ENCODE measurements around the gene GTF2I.
A peak's percentile ranks its signal among the peaks of the same experiment; 100 is the strongest.

GRCh38 chr7:74625446-74625845 lies 32.1 kb upstream of the GTF2I start:
- TF ChIP-seq, protein P1, sequence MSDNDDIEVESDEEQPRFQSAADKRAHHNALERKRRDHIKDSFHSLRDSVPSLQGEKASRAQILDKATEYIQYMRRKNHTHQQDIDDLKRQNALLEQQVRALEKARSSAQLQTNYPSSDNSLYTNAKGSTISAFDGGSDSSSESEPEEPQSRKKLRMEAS (IDR thresholded peaks at IDR 0.05; ENCODE audit: low read depth, low read length), result no peak
- TF ChIP-seq EP300 (IDR thresholded peaks at IDR 0.05; ENCODE audit: borderline replicate concordance in 1 of 2, control insufficient read depth in 1 of 2, low read depth in 2 of 2, low read length in 2 of 2) (no peak), ZNF622 (IDR thresholded peaks at IDR 0.05) (no peak), TAF1 (IDR thresholded peaks at IDR 0.05; ENCODE audit: borderline replicate concordance, low read depth, low read length) (no peak), BACH1 (IDR thresholded peaks at IDR 0.05; ENCODE audit: borderline replicate concordance) (no peak), NBN (IDR thresholded peaks at IDR 0.05) (no peak), SMC3 (IDR thresholded peaks at IDR 0.05; ENCODE audit: borderline replicate concordance, low read length) (peak; percentile 34; the same call in 1 of the 2 replicates), ZNF24 (IDR thresholded peaks at IDR 0.05) (no peak)
- TF ChIP-seq, protein P2, sequence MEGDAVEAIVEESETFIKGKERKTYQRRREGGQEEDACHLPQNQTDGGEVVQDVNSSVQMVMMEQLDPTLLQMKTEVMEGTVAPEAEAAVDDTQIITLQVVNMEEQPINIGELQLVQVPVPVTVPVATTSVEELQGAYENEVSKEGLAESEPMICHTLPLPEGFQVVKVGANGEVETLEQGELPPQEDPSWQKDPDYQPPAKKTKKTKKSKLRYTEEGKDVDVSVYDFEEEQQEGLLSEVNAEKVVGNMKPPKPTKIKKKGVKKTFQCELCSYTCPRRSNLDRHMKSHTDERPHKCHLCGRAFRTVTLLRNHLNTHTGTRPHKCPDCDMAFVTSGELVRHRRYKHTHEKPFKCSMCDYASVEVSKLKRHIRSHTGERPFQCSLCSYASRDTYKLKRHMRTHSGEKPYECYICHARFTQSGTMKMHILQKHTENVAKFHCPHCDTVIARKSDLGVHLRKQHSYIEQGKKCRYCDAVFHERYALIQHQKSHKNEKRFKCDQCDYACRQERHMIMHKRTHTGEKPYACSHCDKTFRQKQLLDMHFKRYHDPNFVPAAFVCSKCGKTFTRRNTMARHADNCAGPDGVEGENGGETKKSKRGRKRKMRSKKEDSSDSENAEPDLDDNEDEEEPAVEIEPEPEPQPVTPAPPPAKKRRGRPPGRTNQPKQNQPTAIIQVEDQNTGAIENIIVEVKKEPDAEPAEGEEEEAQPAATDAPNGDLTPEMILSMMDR (IDR thresholded peaks at IDR 0.05 in 2 of 3, conservative IDR thresholded peaks at IDR 0.05 in 1 of 3; ENCODE audit: control insufficient read depth in 2 of 3, extremely low read depth in 1 of 3, insufficient read depth in 1 of 3, low read depth in 3 of 3, low read length in 3 of 3), result peak in 1 of 3 experiments; percentile 40; a peak in 1 of 6 replicates
- TF ChIP-seq, protein P3, sequence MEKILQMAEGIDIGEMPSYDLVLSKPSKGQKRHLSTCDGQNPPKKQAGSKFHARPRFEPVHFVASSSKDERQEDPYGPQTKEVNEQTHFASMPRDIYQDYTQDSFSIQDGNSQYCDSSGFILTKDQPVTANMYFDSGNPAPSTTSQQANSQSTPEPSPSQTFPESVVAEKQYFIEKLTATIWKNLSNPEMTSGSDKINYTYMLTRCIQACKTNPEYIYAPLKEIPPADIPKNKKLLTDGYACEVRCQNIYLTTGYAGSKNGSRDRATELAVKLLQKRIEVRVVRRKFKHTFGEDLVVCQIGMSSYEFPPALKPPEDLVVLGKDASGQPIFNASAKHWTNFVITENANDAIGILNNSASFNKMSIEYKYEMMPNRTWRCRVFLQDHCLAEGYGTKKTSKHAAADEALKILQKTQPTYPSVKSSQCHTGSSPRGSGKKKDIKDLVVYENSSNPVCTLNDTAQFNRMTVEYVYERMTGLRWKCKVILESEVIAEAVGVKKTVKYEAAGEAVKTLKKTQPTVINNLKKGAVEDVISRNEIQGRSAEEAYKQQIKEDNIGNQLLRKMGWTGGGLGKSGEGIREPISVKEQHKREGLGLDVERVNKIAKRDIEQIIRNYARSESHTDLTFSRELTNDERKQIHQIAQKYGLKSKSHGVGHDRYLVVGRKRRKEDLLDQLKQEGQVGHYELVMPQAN (conservative IDR thresholded peaks at IDR 0.05), result no peak
- TF ChIP-seq, protein P4, sequence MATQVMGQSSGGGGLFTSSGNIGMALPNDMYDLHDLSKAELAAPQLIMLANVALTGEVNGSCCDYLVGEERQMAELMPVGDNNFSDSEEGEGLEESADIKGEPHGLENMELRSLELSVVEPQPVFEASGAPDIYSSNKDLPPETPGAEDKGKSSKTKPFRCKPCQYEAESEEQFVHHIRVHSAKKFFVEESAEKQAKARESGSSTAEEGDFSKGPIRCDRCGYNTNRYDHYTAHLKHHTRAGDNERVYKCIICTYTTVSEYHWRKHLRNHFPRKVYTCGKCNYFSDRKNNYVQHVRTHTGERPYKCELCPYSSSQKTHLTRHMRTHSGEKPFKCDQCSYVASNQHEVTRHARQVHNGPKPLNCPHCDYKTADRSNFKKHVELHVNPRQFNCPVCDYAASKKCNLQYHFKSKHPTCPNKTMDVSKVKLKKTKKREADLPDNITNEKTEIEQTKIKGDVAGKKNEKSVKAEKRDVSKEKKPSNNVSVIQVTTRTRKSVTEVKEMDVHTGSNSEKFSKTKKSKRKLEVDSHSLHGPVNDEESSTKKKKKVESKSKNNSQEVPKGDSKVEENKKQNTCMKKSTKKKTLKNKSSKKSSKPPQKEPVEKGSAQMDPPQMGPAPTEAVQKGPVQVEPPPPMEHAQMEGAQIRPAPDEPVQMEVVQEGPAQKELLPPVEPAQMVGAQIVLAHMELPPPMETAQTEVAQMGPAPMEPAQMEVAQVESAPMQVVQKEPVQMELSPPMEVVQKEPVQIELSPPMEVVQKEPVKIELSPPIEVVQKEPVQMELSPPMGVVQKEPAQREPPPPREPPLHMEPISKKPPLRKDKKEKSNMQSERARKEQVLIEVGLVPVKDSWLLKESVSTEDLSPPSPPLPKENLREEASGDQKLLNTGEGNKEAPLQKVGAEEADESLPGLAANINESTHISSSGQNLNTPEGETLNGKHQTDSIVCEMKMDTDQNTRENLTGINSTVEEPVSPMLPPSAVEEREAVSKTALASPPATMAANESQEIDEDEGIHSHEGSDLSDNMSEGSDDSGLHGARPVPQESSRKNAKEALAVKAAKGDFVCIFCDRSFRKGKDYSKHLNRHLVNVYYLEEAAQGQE (IDR thresholded peaks at IDR 0.05; ENCODE audit: low read depth, low read length), result no peak
